NB4 (cell line): ENCODE results near the gene IFNA17.
"Not testable (repeated sequence)": the region's sequence is repeated elsewhere in the genome, so short reads cannot be mapped to it uniquely, and the experiment has no call there.

Source experiments
- DNase-seq: peaks from one replicate; pipeline ENCODE4 v3.0.0; 2010; ENCODE audit warnings: low read depth
- H3K4me3 ChIP-seq: one replicate; pipeline ENCODE4 v1.5.1; 2011; ENCODE audit warnings: mild to moderate bottlenecking, low read depth, low read length, moderate library complexity
- TF ChIP-seq, protein P1 (sequence below): IDR thresholded peaks from one replicate; pipeline ENCODE4 v1.5.1; 2012; ENCODE audit warnings: low read depth, low read length

IFNA17 gene

DNA sequence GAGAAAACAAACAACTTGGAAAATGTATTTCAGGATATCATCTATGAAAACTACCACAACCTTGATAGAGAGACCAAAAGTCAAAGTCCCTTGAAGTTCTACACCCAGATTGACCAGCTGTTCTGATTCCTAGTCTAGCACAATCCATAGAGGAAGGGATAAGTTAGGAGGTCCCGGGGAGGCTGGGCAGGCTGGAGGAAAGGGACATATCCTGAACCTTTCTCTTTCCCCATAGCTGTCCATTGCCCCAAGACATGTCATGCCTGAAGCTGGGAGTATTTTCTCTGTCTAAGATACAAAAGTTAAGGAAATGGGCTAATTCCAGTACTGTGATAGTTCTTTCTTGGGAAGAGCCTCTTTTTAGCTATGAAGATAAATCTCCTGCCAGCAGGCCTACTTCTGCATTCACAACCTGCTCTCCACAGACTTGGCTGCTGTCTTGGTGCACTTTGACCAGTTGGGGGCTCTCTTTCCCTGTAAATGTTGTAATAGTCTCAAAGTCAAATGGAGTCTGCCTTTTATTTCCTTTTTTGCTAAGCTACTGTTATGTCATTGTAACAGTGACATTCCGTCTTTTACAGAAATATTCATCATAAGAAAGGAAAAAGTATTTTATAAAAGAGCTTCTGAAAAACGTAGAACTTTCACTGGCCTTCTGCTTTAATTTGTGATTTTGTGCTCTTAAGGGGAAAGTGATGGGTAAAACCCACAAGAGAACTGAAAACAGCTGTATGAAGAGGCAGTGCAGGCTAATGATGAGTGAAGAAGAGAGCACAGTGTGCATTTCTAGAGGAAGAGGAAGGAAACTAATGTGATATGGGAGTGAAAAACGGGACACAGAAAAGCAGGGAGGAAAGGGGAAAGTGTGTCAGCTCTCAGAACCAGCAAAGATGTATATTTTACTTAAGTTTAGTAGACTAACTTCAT is 44.9 kb downstream of the IFNA17 start:
- TF ChIP-seq, protein P1, sequence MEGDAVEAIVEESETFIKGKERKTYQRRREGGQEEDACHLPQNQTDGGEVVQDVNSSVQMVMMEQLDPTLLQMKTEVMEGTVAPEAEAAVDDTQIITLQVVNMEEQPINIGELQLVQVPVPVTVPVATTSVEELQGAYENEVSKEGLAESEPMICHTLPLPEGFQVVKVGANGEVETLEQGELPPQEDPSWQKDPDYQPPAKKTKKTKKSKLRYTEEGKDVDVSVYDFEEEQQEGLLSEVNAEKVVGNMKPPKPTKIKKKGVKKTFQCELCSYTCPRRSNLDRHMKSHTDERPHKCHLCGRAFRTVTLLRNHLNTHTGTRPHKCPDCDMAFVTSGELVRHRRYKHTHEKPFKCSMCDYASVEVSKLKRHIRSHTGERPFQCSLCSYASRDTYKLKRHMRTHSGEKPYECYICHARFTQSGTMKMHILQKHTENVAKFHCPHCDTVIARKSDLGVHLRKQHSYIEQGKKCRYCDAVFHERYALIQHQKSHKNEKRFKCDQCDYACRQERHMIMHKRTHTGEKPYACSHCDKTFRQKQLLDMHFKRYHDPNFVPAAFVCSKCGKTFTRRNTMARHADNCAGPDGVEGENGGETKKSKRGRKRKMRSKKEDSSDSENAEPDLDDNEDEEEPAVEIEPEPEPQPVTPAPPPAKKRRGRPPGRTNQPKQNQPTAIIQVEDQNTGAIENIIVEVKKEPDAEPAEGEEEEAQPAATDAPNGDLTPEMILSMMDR = peak; percentile 90
- DNase-seq = peak; percentile 76
- H3K4me3 ChIP-seq = not testable (repeated sequence)
